ENCODE data around the gene HDDC3.

HDDC3 gene

DNA sequence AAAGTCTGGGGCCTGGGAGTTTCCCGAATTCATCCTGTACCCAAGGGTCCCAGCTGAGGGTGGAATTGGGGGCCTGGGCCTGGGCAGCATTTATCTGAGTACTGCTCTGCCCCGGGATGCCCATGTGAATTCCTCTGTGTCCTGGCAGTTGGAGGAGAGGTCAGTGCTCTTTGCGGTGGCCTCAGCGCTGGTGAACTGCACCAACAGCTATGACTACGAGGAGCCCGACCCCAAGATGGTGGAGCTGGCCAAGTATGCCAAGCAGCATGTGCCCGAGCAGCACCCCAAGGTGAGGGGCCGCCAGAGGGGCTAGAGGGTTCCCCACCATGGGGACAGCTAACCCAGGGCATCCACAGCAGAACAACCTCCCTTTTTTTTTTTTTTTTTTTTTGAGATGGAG is 16.2 kb upstream of the HDDC3 start:
- DNase-seq (ENCODE audit: low read depth), result no peak
- in situ Hi-C loops (cut with HindIII; ENCODE audit: low sequenced_read_pairs), result no loop called here
- H3K4me3 ChIP-seq (ENCODE audit: low read depth, low read length), result no peak overlapping the region
- TF ChIP-seq, protein P1, sequence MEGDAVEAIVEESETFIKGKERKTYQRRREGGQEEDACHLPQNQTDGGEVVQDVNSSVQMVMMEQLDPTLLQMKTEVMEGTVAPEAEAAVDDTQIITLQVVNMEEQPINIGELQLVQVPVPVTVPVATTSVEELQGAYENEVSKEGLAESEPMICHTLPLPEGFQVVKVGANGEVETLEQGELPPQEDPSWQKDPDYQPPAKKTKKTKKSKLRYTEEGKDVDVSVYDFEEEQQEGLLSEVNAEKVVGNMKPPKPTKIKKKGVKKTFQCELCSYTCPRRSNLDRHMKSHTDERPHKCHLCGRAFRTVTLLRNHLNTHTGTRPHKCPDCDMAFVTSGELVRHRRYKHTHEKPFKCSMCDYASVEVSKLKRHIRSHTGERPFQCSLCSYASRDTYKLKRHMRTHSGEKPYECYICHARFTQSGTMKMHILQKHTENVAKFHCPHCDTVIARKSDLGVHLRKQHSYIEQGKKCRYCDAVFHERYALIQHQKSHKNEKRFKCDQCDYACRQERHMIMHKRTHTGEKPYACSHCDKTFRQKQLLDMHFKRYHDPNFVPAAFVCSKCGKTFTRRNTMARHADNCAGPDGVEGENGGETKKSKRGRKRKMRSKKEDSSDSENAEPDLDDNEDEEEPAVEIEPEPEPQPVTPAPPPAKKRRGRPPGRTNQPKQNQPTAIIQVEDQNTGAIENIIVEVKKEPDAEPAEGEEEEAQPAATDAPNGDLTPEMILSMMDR (IDR thresholded peaks at IDR 0.05; ENCODE audit: low read depth, low read length, missing control alignments), result no peak

DNA sequence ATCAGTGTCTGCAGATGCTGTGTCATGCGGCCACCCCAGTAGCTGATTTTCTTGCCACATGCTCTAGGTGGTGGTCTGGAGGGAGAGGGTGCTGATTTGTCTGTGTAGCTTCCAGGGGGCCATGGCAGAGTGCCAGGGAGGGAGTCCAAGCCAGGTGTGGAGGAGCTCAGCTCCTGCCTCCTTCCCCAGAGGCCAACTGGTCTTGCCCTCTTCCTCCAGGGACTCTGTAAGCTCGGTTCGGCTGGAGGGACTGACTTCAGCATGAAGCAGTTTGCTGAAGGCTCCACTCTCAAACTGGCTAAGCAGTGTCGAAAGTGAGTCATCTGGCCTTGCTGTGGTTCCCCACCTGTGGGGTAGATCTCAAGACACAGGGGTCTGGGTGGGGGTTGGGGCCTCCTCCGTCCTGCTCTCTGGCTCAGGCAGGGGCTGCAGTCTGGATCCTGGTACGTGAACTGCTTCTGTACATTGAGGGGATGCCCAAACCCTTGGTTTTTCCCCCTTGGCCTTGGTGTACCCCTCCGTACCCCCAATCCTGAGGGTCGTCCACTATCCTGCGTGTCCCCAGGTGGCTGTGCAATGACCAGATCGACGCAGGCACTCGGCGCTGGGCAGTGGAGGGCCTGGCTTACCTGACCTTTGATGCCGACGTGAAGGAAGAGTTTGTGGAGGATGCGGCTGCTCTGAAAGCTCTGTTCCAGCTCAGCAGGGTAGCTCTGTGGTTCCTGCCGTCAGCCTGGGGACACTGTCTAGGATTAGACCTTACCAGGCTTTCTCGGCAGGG is 15.4 kb upstream of the HDDC3 start:
- in situ Hi-C loops (cut with HindIII; ENCODE audit: low sequenced_read_pairs), result no loop called here
- TF ChIP-seq, protein P1 (IDR thresholded peaks at IDR 0.05; ENCODE audit: low read depth, low read length, missing control alignments), result no peak
- DNase-seq (ENCODE audit: low read depth), result no peak

DNA sequence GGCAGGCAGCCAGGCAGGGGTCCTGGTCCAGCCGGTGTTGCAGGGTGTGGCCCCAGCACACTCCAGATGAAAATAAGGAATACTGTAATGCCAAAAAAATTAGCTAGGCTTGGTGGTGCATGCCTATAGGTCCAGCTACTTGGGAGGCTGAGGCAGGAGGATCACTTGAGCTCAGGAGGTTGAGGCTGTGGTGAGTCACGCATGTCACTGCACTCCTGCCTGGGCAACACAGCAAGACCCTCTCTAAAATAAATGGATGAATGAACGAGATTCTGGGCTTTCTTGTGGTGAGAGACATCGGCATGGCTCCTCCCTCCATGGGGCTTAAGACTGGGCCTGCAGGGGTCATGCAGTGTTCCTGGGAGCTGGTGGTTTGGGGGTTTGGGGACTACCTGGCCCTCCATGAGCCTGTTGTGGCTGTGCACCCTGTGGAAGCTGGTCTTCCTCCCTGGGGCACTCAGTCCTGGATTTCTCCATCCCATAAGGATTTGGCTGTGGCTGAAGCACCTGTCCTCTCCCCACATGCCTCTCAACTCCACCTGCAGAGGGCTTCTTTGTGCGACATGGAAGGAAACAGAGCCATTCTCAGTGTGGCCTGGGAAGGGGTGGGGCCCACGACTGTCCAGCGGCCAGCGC is 14.7 kb upstream of the HDDC3 start:
- no peak for DNase-seq (ENCODE audit: low read depth)
- in situ Hi-C loops (cut with HindIII; ENCODE audit: low sequenced_read_pairs), result no loop called here
- TF ChIP-seq, protein P1 (IDR thresholded peaks at IDR 0.05; ENCODE audit: low read depth, low read length, missing control alignments), result no peak
- H3K4me3 ChIP-seq (ENCODE audit: low read depth, low read length), result no peak overlapping the region

More for the DNA sequence above, 15.4 kb upstream of the HDDC3 start:
- no peak overlapping the region for H3K4me3 ChIP-seq (ENCODE audit: low read depth, low read length)

DNA sequence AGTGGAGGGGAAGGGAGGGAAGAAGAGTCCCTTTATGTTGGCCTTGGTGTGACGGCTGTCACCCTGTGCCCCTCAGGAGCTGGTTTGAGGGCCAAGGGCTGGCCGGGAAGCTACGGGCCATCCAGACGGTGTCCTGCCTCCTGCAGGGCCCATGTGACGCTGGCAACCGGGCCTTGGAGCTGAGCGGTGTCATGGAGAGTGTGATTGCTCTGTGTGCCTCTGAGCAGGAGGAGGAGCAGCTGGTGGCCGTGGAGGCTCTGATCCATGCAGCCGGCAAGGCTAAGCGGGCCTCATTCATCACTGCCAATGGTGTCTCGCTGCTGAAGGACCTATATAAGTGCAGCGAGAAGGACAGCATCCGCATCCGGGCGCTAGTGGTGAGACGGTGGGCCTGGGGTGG is 14.2 kb upstream of the HDDC3 start:
- H3K4me3 ChIP-seq (ENCODE audit: low read depth, low read length), result no peak overlapping the region
- no peak for DNase-seq (ENCODE audit: low read depth)
- TF ChIP-seq, protein P1 (IDR thresholded peaks at IDR 0.05; ENCODE audit: low read depth, low read length, missing control alignments), result no peak
- in situ Hi-C loops (cut with HindIII; ENCODE audit: low sequenced_read_pairs), result no loop called here

- TF ChIP-seq, protein P1 (IDR thresholded peaks at IDR 0.05; ENCODE audit: low read depth, low read length, missing control alignments), result no peak
- no peak overlapping the region for H3K4me3 ChIP-seq (ENCODE audit: low read depth, low read length)
- in situ Hi-C loops (cut with HindIII; ENCODE audit: low sequenced_read_pairs), result no loop called here
- DNase-seq (ENCODE audit: low read depth), result no peak
Measured at GRCh38 chr15:90945091-90945490, 12.7 kb upstream of the HDDC3 start.

DNA sequence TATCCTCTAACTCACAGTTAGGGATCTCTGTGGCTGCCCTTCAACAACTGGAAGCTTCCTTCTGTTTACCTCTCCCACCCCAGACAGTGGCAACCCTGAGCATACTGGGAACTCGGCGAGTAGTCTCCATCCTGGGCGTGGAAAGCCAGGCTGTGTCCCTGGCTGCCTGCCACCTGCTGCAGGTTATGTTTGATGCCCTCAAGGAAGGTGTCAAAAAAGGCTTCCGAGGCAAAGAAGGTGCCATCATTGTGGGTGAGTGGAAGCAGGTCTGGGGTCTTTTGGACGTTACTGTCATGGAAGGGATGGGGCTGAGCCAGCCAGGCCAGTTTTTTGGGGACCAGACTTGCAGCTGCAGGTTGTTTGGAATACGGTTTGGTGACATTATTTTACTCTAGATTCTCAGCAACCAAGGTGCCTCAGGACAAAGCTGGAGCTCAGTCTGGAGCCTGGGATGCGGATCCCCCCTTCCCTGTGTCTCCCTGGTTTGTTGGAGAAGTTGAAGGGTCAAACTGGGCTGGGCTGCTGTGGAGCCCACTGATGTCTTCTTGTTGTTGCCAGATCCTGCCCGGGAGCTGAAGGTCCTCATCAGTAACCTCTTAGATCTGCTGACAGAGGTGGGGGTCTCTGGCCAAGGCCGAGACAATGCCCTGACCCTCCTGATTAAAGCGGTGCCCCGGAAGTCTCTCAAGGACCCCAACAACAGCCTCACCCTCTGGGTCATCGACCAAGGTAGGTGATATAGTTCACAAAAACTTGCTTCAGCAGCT is 10.2 kb upstream of the HDDC3 start:
- TF ChIP-seq, protein P1 (IDR thresholded peaks at IDR 0.05; ENCODE audit: low read depth, low read length, missing control alignments), result no peak
- in situ Hi-C loops (cut with HindIII; ENCODE audit: low sequenced_read_pairs), result no loop called here
- no peak for DNase-seq (ENCODE audit: low read depth)
- H3K4me3 ChIP-seq (ENCODE audit: low read depth, low read length), result no peak overlapping the region
